Testis (tissue), 3 donors: Measurements from ENCODE around the gene ZNF524. TPM values are rescaled to one million over a fixed set of nuclear protein-coding genes. Genes with fewer than 3 reads are reported as not detected.

Source experiments
- DNase-seq: peaks from one replicate; pipeline ENCODE4 v3.0.0-alpha.2; 2019
- H3K27ac ChIP-seq, 2 donors: fragments of 200-600 bp; sonication (generic); one replicate each; pipeline ENCODE4 v1.5.1; 2019
- H3K27me3 ChIP-seq: fragments of 200-600 bp; sonication (generic); one replicate; pipeline ENCODE4 v1.5.1; 2019
- H3K36me3 ChIP-seq: fragments of 200-600 bp; sonication (generic); one replicate; pipeline ENCODE4 v1.5.1; 2017; ENCODE audit warnings: low read depth; ENCODE audit errors: missing control alignments
- H3K4me1 ChIP-seq: fragments of 200-600 bp; sonication (generic); one replicate; pipeline ENCODE4 v1.5.1; 2019
- H3K4me3 ChIP-seq, 2 donors: fragments of 200-600 bp; sonication (generic); one replicate each; pipeline ENCODE4 v1.5.1; 2017 to 2019
- H3K9me3 ChIP-seq: fragments of 200-600 bp; sonication (generic); one replicate; pipeline ENCODE4 v1.5.1; 2017
- POLR2A ChIP-seq: fragments of 450-650 bp; IDR thresholded peaks from one replicate; pipeline ENCODE4 v1.6.1; 2017; ENCODE audit warnings: antibody characterized with exemption, mild to moderate bottlenecking, moderate library complexity
- WGBS, 2 donors: methylation state at CpG; one replicate each; pipeline ENCODE4 v1.1.5; 2018; 5-methylcytosine and 5-hydroxymethylcytosine counted together
- intact Hi-C: fragments of 100-400 bp; cut with DNase I; formaldehyde crosslinking; loops from one replicate; pipeline ENCODE4 v1.15.1; 2023; ENCODE audit warnings: low total_unique reads
- polyA plus RNA-seq: library from polyadenylated mRNA; stranded (reverse); fragments of 350-450 nt; fragmentation: Illumina TruSeq; extraction: RNeasy Lipid Tissue Mini Kit (QIAGEN cat#74804); gene quantifications from one replicate; pipeline ENCODE4 v1.2.3, GENCODE V29; 2014; ENCODE audit warnings: low read depth, low replicate concordance; ENCODE audit not compliant: insufficient read depth
- total RNA-seq, 2 donors: library from RNA; depleted of rRNA; stranded (reverse); fragments of >200 nt; gene quantifications; one replicate each; pipeline ENCODE4 v1.2.3, GENCODE V29; 2016
- TF ChIP-seq, protein P1 (sequence below), 3 experiments: fragments of 450-650 bp in 2 of 3; fragments of 200-600 bp in 1 of 3; sonication (generic) in 1 of 3; IDR thresholded peaks; one replicate each; pipeline ENCODE4 v1.5.1; 2016 to 2019; ENCODE audit warnings: antibody characterized with exemption in 3 of 3, mild to moderate bottlenecking in 2 of 3, moderate library complexity in 1 of 3

Gene ZNF524
- total and polyA plus RNA-seq, 3 donors from 2014 or later = 8.5 to 29.4 (median 25.0) TPM

DNA sequence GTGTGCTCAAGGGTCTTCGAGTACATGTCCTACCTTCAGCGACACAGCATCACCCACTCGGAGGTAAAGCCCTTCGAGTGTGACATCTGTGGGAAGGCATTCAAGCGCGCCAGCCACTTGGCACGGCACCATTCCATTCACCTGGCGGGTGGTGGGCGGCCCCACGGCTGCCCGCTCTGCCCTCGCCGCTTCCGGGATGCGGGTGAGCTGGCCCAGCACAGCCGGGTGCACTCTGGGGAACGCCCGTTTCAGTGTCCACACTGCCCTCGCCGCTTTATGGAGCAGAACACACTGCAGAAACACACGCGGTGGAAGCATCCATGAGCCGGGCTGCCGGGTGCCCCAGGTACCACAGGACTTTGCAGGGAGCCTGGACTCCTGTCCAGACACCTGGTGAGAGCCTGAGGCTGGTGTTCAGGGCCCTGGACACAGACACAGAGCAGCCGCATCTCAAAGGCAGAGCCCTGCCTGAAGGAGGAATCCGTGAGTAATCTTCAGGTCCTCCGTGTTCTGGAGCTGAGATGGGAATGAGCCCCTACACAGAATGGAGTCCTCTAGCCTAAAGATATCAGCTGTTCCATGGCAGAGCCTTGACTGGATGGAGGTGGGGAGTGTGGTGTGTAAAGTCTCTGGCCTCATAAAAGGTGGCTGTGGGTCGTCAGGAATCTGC, 44.9 kb downstream of the ZNF524 start:
- TF ChIP-seq, protein P1, sequence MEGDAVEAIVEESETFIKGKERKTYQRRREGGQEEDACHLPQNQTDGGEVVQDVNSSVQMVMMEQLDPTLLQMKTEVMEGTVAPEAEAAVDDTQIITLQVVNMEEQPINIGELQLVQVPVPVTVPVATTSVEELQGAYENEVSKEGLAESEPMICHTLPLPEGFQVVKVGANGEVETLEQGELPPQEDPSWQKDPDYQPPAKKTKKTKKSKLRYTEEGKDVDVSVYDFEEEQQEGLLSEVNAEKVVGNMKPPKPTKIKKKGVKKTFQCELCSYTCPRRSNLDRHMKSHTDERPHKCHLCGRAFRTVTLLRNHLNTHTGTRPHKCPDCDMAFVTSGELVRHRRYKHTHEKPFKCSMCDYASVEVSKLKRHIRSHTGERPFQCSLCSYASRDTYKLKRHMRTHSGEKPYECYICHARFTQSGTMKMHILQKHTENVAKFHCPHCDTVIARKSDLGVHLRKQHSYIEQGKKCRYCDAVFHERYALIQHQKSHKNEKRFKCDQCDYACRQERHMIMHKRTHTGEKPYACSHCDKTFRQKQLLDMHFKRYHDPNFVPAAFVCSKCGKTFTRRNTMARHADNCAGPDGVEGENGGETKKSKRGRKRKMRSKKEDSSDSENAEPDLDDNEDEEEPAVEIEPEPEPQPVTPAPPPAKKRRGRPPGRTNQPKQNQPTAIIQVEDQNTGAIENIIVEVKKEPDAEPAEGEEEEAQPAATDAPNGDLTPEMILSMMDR (IDR thresholded peaks at IDR 0.05) = no peak
- TF ChIP-seq POLR2A = no peak
- H3K9me3 ChIP-seq = no peaks in the 10 kb centered on the region
- H3K27me3 ChIP-seq = no peaks in the 10 kb centered on the region
- no peaks in the 10 kb centered on the region for H3K36me3 ChIP-seq
- peaks cover 31% of the 10 kb centered on the region for H3K4me1 ChIP-seq
- no peak for DNase-seq
- WGBS, 2 donors = 78 to 86% methylated on average over 7 to 28 of the region's 28 CpGs
- no peak overlapping the region for H3K27ac ChIP-seq
- H3K4me3 ChIP-seq = no peak overlapping the region
- intact Hi-C loops = no loop called here

DNA sequence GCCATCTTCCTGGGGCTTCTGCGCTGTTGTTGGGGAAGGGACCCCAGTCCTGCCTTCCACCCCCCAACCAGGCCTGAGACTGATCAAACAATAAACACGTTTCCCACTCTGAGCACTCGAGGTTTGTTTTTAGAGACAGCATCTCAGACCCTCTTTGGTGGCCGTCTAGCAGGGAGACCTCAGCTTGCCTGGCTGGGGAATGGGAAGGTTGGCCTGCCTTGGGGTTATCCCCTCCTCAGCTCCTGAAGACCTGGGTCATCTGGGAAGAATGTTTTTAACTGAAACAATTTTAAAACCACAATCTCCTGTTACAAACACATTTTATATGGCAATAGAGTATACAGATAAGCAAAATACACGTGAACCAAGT, 45.4 kb downstream of the ZNF524 start:
- no peaks in the 10 kb centered on the region for H3K27me3 ChIP-seq
- TF ChIP-seq, protein P1 (IDR thresholded peaks at IDR 0.05) = no peak
- TF ChIP-seq POLR2A = no peak
- H3K36me3 ChIP-seq = no peaks in the 10 kb centered on the region
- H3K9me3 ChIP-seq = no peaks in the 10 kb centered on the region
- H3K27ac ChIP-seq = no peak overlapping the region
- DNase-seq = no peak
- no peak overlapping the region for H3K4me3 ChIP-seq
- intact Hi-C loops = no loop called here
- 66% methylated on average over 5 of the region's 5 CpGs for WGBS, 2 donors
- peaks cover 26% of the 10 kb centered on the region for H3K4me1 ChIP-seq

DNA sequence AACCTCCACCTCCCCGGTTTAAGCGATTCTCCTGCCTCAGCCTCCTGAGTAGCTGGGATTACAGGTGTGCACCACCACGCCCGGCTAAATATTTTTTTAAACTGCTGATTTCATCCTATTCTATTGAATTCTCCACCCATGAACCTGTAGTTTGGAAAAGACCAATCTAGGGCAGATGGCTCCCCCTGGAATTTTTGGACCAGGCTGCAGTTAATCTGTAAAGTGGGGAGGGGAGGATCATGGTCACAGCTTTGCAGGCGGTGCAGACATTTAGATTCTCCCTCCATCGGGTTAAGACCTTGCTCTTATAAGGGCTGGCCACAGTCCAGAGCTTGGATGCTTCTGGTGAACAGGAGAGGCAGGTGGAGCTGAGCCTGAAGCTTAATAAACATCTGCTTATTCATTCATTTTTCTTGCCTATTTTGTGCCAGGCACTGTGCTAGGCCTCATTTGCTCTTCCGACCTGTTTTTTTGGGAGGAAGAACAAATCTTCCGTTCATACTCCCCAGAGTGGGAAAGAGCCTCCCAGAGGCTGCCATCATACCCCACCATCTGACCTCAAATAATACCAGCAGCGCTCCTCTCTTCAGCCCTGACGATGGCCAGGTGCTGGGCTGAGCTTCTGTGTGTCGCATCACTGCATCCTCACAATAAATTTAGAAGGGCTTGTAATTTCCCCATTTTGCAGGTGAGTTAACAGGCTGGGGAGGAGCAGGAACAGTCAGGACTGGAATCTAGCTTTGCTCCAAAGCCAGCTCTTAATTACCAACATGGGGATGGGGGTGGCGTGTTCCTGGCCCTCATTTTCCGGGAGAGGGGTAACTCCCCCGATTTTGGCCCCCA, 47.0 kb downstream of the ZNF524 start:
- TF ChIP-seq, protein P1 (IDR thresholded peaks at IDR 0.05) = no peak
- TF ChIP-seq POLR2A = no peak
- DNase-seq = no peak
- no peaks in the 10 kb centered on the region for H3K9me3 ChIP-seq
- 32 to 35% methylated on average over 14 of the region's 14 CpGs for WGBS, 2 donors
- no peaks in the 10 kb centered on the region for H3K27me3 ChIP-seq
- peaks cover 23% of the 10 kb centered on the region for H3K4me1 ChIP-seq
- intact Hi-C loops = no loop called here
- peak overlapping the region; percentile 76 to 95 for H3K27ac ChIP-seq
- no peaks in the 10 kb centered on the region for H3K36me3 ChIP-seq
- H3K4me3 ChIP-seq = peak overlapping the region; percentile 79 to 86

- 0 to 2% methylated on average over 12 to 72 of the region's 87 CpGs for WGBS, 2 donors
- Histone ChIP-seq H3K4me1 (peaks cover 18% of the 10 kb centered on the region), H3K27me3 (no peaks in the 10 kb centered on the region), H3K9me3 (no peaks in the 10 kb centered on the region), H3K36me3 (no peaks in the 10 kb centered on the region), H3K4me3 (peak within 1 kb of the TSS; percentile 79 to 86), H3K27ac (peak within 1 kb of the TSS; percentile 76 to 95)
- intact Hi-C loops = no loop called here
- TF ChIP-seq, protein P1 (IDR thresholded peaks at IDR 0.05) = peak in 1 of 3 experiments; percentile 4
- no peak for TF ChIP-seq POLR2A
- peak; percentile 85 for DNase-seq
Observed at GRCh38 chr19:55647732-55648584, 47.9 kb downstream of the ZNF524 start, which contains the start of gene CCDC106. CCDC106 (plus strand) TSS chr19:55648212; CDS start chr19:55649047, 835 bp downstream.
